Gastroesophageal sphincter (tissue), 4 donors: ENCODE results near the gene TUBGCP6. TPM values are rescaled to one million over a fixed set of nuclear protein-coding genes. Genes with fewer than 3 reads are reported as not detected.

Experiments used
- ATAC-seq: fragments of 150-250 bp; one replicate; pipeline ENCODE4 v1.9.1; 2016; ENCODE audit warnings: mild to moderate bottlenecking, moderate library complexity
- H3K27ac ChIP-seq, 4 donors: fragments of 200-600 bp; sonication (generic) in 3 of 4; 1 replicate in 3 of 4; 2 replicates in 1 of 4; pipeline ENCODE4 v1.5.1; 2016 to 2019
- H3K27me3 ChIP-seq: fragments of 200-600 bp; sonication (generic); one replicate; pipeline ENCODE4 v1.5.1; 2019
- H3K36me3 ChIP-seq, 2 donors: fragments of 200-600 bp; sonication (generic); one replicate each; pipeline ENCODE4 v1.5.1; 2019; ENCODE audit warnings: control low read depth in 1 of 2
- H3K4me1 ChIP-seq, 3 donors: fragments of 200-600 bp; sonication (generic); 1 replicate in 2 of 3; 2 replicates in 1 of 3; pipeline ENCODE4 v1.5.1; 2016 to 2019; ENCODE audit warnings: control low read depth in 2 of 3
- H3K4me3 ChIP-seq, 2 donors: fragments of 200-600 bp; sonication (generic); one replicate each; pipeline ENCODE4 v1.5.1; 2019; ENCODE audit warnings: mild to moderate bottlenecking in 1 of 2, moderate library complexity in 1 of 2
- H3K9me3 ChIP-seq, 3 donors: fragments of 200-600 bp; sonication (generic); one replicate each; pipeline ENCODE4 v1.5.1; 2017 to 2019; ENCODE audit warnings: control low read depth in 2 of 3
- EP300 ChIP-seq: sonication (generic); formaldehyde crosslinking; IDR thresholded peaks from one replicate; pipeline ENCODE4 v1.6.1; 2017; ENCODE audit warnings: antibody characterized with exemption, mild to moderate bottlenecking
- POLR2A ChIP-seq, 2 donors: fragments of 450-650 bp; IDR thresholded peaks; one replicate each; pipeline ENCODE4 v1.6.1; 2017; ENCODE audit warnings: antibody characterized with exemption in 2 of 2, mild to moderate bottlenecking in 2 of 2, moderate library complexity in 1 of 2
- POLR2AphosphoS5 ChIP-seq: sonication (generic); formaldehyde crosslinking; IDR thresholded peaks from one replicate; pipeline ENCODE4 v1.6.1; 2017; ENCODE audit warnings: antibody characterized with exemption
- WGBS, 2 donors: methylation state at CpG; one replicate each; pipeline ENCODE4 v1.1.5; 2018; ENCODE audit warnings: low coverage in 1 of 2; 5-methylcytosine and 5-hydroxymethylcytosine counted together
- total RNA-seq, 4 donors: library from RNA; depleted of rRNA; stranded (reverse); fragments of >200 nt; gene quantifications; one replicate each; pipeline ENCODE4 v1.1.0, GENCODE V29; 2016
- TF ChIP-seq, protein P1 (sequence below), 4 experiments: fragments of 200-600 bp in 2 of 4; fragments of 450-650 bp in 2 of 4; sonication (generic) in 1 of 4; IDR thresholded peaks; one replicate each; pipeline ENCODE4 v1.5.1; 2017 to 2019; ENCODE audit warnings: antibody characterized with exemption in 4 of 4, mild to moderate bottlenecking in 2 of 4, moderate library complexity in 2 of 4

Gene TUBGCP6
- total RNA-seq, 4 donors from 2014 or later, result 26.1 to 48.3 (median 37.4) TPM

- H3K9me3 ChIP-seq, result no peaks in the 10 kb centered on the region
- peak overlapping the region in 2 of 4 donors; percentile 95 to 96 for H3K27ac ChIP-seq
- no peaks in the 10 kb centered on the region for H3K27me3 ChIP-seq
- TF ChIP-seq EP300 (no peak), POLR2A (IDR thresholded peaks at IDR 0.05) (no peak), POLR2AphosphoS5 (no peak)
- TF ChIP-seq, protein P1, sequence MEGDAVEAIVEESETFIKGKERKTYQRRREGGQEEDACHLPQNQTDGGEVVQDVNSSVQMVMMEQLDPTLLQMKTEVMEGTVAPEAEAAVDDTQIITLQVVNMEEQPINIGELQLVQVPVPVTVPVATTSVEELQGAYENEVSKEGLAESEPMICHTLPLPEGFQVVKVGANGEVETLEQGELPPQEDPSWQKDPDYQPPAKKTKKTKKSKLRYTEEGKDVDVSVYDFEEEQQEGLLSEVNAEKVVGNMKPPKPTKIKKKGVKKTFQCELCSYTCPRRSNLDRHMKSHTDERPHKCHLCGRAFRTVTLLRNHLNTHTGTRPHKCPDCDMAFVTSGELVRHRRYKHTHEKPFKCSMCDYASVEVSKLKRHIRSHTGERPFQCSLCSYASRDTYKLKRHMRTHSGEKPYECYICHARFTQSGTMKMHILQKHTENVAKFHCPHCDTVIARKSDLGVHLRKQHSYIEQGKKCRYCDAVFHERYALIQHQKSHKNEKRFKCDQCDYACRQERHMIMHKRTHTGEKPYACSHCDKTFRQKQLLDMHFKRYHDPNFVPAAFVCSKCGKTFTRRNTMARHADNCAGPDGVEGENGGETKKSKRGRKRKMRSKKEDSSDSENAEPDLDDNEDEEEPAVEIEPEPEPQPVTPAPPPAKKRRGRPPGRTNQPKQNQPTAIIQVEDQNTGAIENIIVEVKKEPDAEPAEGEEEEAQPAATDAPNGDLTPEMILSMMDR (IDR thresholded peaks at IDR 0.05), result no peak
- no peak for ATAC-seq
- WGBS, 2 donors, result 62 to 77% methylated on average over 6 to 7 of the region's 20 CpGs
- peaks cover 0 to 89% (median 47%) of the 10 kb centered on the region in 3 donors for H3K4me1 ChIP-seq
- peak overlapping the region in 1 of 2 donors; percentile 92 for H3K4me3 ChIP-seq
- peaks cover 0 to 26% of the 10 kb centered on the region in 2 donors for H3K36me3 ChIP-seq
These were observed 1.7 kb upstream of the TUBGCP6 start for GRCh38 chr22:50246242-50247175.

- 1% methylated on average over 16 of the region's 53 CpGs; no CpG with 5 or more reads in 1 of the 2 donors for WGBS, 2 donors
- Histone ChIP-seq H3K27ac (peak overlapping the region; percentile 86 to 96 (median 92)), H3K4me3 (peak overlapping the region; percentile 84 to 92), H3K4me1 (peaks cover 0 to 89% (median 42%) of the 10 kb centered on the region in 3 donors), H3K36me3 (peaks cover 0 to 28% of the 10 kb centered on the region in 2 donors), H3K9me3 (no peaks in the 10 kb centered on the region), H3K27me3 (no peaks in the 10 kb centered on the region)
- no peak for ATAC-seq
- peak in 1 of 2 donors; percentile 12 for TF ChIP-seq POLR2A (IDR thresholded peaks at IDR 0.05)
- TF ChIP-seq, protein P1 (IDR thresholded peaks at IDR 0.05), result no peak
These were observed 620 bp upstream of the TUBGCP6 start for GRCh38 chr22:50245214-50246072.

GRCh38 chr22:50243685-50244419, 971 bp downstream of the TUBGCP6 start:
- peak overlapping the region; percentile 84 to 92 for H3K4me3 ChIP-seq
- H3K9me3 ChIP-seq, result no peaks in the 10 kb centered on the region
- no peaks in the 10 kb centered on the region for H3K27me3 ChIP-seq
- TF ChIP-seq POLR2AphosphoS5, result no peak
- peak overlapping the region; percentile 86 to 96 (median 92) for H3K27ac ChIP-seq
- no peak for ATAC-seq
- H3K4me1 ChIP-seq, result peaks cover 0 to 75% (median 30%) of the 10 kb centered on the region in 3 donors
- H3K36me3 ChIP-seq, result peaks cover 0 to 44% of the 10 kb centered on the region in 2 donors
- WGBS, 2 donors, result 5 to 24% methylated on average over 8 to 21 of the region's 27 CpGs

- 50 to 55% methylated on average over 12 of the region's 14 CpGs for WGBS, 2 donors
- peaks cover 0 to 61% (median 30%) of the 10 kb centered on the region in 3 donors for H3K4me1 ChIP-seq
- peak overlapping the region in 1 of 4 donors; percentile 8 for H3K27ac ChIP-seq
- TF ChIP-seq POLR2AphosphoS5, result no peak
- TF ChIP-seq POLR2A (IDR thresholded peaks at IDR 0.05), result no peak
- TF ChIP-seq EP300, result no peak
- TF ChIP-seq, protein P1 (IDR thresholded peaks at IDR 0.05), result no peak
- no peaks in the 10 kb centered on the region for H3K27me3 ChIP-seq
- ATAC-seq, result no peak
- H3K9me3 ChIP-seq, result no peaks in the 10 kb centered on the region
- H3K4me3 ChIP-seq, result peak overlapping the region; percentile 84 to 92
- peaks cover 0 to 50% of the 10 kb centered on the region in 2 donors for H3K36me3 ChIP-seq
These were observed 2.3 kb downstream of the TUBGCP6 start for GRCh38 chr22:50242406-50242949.
